GM06990 (cell line): ENCODE measurements around the gene SOBP.

Experiments used
- DNase-seq: peaks from one replicate; pipeline ENCODE4 v3.0.0-alpha.2; 2011; ENCODE audit not compliant: insufficient read length; ENCODE audit errors: extremely low read depth
- H3K27me3 ChIP-seq: replicated peaks from 2 replicates; pipeline ENCODE4 v1.6.0; 2011; ENCODE audit warnings: low read length; ENCODE audit not compliant: control insufficient read depth, insufficient read depth
- H3K36me3 ChIP-seq: 2 replicates; pipeline ENCODE4 v1.5.1; 2011; ENCODE audit warnings: low read length; ENCODE audit not compliant: control insufficient read depth, insufficient read depth
- H3K4me3 ChIP-seq: replicated peaks from 2 replicates; pipeline ENCODE4 v1.5.1; 2011; ENCODE audit warnings: low read depth, mild to moderate bottlenecking, control low read depth, low read length
- TF ChIP-seq, protein P1 (sequence below): IDR thresholded peaks from 2 replicates; pipeline ENCODE4 v1.5.1; 2011; ENCODE audit warnings: low read length, control low read depth, mild to moderate bottlenecking, inconsistent platforms; ENCODE audit not compliant: insufficient read depth, poor library complexity, severe bottlenecking

Gene SOBP

DNA sequence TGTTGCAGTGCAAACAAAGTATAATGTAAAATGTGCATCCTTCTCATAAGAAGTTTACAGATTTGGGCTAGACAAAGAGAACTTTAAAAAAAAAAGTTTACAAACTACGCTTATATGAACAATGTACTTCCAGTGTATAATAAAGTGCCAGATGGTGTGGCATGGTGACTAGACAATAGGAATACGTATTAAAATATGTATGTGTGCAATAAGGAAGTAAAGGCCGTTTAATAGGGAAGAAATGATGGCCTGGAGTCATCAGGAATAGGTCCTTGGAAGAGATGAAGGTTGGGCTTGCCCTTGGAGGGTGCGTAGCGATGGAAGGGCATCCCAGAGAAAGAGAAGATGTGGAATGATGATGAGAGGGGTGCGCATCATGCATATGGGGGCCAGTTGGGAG, 108.2 kb downstream of the SOBP start:
- DNase-seq, result no peak
- TF ChIP-seq, protein P1, sequence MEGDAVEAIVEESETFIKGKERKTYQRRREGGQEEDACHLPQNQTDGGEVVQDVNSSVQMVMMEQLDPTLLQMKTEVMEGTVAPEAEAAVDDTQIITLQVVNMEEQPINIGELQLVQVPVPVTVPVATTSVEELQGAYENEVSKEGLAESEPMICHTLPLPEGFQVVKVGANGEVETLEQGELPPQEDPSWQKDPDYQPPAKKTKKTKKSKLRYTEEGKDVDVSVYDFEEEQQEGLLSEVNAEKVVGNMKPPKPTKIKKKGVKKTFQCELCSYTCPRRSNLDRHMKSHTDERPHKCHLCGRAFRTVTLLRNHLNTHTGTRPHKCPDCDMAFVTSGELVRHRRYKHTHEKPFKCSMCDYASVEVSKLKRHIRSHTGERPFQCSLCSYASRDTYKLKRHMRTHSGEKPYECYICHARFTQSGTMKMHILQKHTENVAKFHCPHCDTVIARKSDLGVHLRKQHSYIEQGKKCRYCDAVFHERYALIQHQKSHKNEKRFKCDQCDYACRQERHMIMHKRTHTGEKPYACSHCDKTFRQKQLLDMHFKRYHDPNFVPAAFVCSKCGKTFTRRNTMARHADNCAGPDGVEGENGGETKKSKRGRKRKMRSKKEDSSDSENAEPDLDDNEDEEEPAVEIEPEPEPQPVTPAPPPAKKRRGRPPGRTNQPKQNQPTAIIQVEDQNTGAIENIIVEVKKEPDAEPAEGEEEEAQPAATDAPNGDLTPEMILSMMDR, result no peak
- H3K27me3 ChIP-seq, result no peaks in the 10 kb centered on the region; the same call in 1 of the 2 replicates
- H3K36me3 ChIP-seq, result no peaks in the 10 kb centered on the region
- H3K4me3 ChIP-seq, result no peak overlapping the region

GRCh38 chr6:107599043-107599442, 109.1 kb downstream of the SOBP start:
- Histone ChIP-seq H3K4me3 (no peak overlapping the region), H3K36me3 (no peaks in the 10 kb centered on the region), H3K27me3 (no peaks in the 10 kb centered on the region; the same call in 1 of the 2 replicates)
- TF ChIP-seq, protein P1, result no peak
- no peak for DNase-seq

GRCh38 chr6:107600121-107600520, 110.2 kb downstream of the SOBP start:
- H3K27me3 ChIP-seq, result no peaks in the 10 kb centered on the region
- no peak overlapping the region for H3K4me3 ChIP-seq
- TF ChIP-seq, protein P1, result no peak
- H3K36me3 ChIP-seq, result no peaks in the 10 kb centered on the region
- DNase-seq, result no peak

DNA sequence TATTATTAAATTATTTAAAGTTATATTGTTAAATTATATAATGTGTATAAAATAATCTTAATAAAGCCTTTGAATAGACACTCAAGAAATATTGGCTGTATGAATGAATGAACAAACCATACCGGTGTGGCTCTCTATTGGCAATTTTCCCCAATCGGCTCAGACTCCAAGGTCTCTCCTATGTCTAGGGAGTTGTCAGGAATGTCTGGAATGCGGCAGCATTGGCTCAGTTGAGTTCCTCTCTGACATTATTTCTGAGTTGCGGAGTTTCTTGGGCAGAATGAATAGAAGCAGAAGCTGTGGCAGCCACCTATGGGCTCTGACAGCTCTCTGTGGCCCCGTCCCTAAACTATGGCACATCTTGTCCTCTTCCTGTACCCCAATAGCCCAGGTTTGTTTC, 111.0 kb downstream of the SOBP start:
- no peak for DNase-seq
- Histone ChIP-seq H3K36me3 (no peaks in the 10 kb centered on the region), H3K27me3 (no peaks in the 10 kb centered on the region), H3K4me3 (no peak overlapping the region)
- TF ChIP-seq, protein P1, result no peak

DNA sequence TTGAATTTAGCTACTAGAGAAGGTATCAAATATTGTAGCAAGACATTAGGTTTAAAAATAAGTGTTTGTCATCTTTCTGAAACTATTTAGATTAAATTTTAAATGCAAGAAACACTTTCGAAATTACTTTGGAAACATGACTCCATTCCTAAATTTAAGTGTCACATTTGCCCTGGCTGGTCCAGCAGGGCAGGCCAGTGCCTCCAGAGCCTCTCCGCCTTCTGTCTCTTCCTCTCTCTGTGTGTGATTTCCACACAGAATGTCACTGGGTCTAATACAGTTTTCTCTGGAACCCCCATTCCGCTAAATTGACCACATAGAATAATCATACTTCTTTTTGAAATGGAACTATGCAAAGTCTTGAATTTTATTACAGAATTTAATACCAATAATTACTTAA, 111.5 kb downstream of the SOBP start:
- no peak overlapping the region for H3K4me3 ChIP-seq
- TF ChIP-seq, protein P1, result no peak
- no peak for DNase-seq
- no peaks in the 10 kb centered on the region for H3K27me3 ChIP-seq
- no peaks in the 10 kb centered on the region for H3K36me3 ChIP-seq

- Histone ChIP-seq H3K36me3 (no peaks in the 10 kb centered on the region), H3K27me3 (no peaks in the 10 kb centered on the region), H3K4me3 (no peak overlapping the region)
- TF ChIP-seq, protein P1, result no peak
- no peak for DNase-seq
These were observed 112.5 kb downstream of the SOBP start for GRCh38 chr6:107602321-107603005.
